AG09319 (cell line): ENCODE measurements around the gene MXRA7.

Source experiments
- DNase-seq: peaks from one replicate; pipeline ENCODE4 v3.0.0-alpha.2; 2010; ENCODE audit warnings: low read depth; ENCODE audit errors: extremely low read depth
- TF ChIP-seq, protein P1 (sequence below): IDR thresholded peaks from 2 replicates; pipeline ENCODE4 v1.5.1; 2011; ENCODE audit warnings: low read depth, mild to moderate bottlenecking, inconsistent platforms, low read length, moderate library complexity

Gene MXRA7

DNA sequence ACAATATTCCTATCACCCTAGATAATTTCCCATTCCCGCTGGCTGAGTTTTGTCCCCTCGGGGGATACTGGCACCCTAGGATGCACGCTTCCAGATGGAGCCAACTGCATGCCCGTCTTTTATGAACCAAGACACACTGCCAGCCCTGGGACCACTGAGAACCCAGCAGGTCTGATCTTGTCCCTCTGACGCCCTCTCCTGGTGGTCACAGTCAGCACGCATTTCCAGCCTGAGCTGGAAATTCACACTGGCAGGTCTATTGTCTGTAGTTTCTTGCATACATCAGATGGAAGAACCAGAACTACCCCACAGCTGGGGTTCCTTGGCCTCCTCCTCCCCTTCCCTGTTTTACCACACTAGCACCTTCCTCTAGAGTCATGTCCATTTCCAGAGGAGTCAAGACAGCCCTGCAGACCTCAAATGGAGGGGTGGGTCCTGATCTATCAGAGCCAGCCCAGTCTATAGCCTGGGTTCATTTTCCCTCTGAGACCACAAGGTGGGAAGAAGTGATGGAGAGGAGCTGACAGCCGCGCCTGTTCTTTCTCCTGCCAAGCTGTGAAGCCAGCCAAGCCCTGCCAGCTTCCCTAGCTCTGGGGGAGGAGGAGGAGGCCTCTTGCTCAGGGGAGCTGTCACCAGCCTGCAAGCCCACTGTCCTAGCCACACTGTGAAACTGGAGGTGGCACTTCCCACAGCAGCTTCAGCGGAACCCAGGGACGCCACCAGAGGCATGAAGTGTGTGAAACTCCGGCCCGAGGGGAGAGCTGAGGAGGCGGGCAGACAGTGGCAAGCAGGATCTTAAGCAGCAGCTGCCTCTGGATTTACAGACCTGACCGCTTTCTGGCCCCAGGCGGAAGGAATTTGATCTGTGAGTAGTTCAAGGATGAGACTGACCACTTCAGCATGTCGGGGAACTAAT, 29.3 kb downstream of the MXRA7 start:
- TF ChIP-seq, protein P1, sequence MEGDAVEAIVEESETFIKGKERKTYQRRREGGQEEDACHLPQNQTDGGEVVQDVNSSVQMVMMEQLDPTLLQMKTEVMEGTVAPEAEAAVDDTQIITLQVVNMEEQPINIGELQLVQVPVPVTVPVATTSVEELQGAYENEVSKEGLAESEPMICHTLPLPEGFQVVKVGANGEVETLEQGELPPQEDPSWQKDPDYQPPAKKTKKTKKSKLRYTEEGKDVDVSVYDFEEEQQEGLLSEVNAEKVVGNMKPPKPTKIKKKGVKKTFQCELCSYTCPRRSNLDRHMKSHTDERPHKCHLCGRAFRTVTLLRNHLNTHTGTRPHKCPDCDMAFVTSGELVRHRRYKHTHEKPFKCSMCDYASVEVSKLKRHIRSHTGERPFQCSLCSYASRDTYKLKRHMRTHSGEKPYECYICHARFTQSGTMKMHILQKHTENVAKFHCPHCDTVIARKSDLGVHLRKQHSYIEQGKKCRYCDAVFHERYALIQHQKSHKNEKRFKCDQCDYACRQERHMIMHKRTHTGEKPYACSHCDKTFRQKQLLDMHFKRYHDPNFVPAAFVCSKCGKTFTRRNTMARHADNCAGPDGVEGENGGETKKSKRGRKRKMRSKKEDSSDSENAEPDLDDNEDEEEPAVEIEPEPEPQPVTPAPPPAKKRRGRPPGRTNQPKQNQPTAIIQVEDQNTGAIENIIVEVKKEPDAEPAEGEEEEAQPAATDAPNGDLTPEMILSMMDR, result peak; percentile 84
- DNase-seq, result peak; percentile 49

DNA sequence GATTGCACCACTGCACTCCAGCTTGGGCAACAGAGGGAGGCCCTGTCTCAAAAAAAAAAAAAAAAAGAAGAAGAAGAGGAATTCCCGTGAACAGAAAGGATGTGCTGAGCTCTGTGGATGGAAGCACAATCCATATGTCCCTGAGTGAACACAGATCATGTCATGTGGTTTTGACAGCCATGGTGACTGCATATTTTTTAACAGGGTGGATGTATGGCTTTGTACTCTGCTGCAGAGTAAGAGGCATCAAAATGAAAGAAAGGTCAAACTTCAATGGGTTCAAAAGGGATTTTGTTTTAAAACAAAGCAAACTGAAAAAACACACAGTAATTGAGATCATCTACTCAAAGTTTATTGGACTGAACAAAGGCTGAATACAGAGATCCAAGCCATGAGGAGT, 31.5 kb downstream of the MXRA7 start:
- TF ChIP-seq, protein P1, result no peak
- DNase-seq, result no peak

- TF ChIP-seq, protein P1, result no peak
- no peak for DNase-seq
Measured at GRCh38 chr17:76678330-76678729, 32.4 kb downstream of the MXRA7 start.

DNA sequence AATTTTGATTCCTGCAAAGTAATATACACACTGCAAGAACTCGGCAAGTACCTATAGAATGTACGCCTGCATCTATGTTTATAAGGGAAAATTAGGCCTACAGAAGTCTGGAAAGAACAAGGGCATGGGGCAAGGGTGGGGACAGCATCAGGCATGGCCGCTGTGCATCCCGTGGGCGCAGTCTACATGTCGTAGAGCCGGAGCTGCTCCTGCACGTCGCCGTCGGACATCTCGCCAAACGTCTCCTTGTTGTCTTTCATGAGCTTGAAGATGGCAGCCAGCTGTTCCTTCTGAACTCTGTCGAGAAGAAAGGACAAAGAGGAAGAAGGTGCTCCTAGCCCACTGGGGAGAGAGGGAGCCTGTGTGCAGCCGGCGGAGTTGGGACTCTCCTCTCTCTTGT, 33.4 kb downstream of the MXRA7 start:
- TF ChIP-seq, protein P1, result no peak
- DNase-seq, result no peak

DNA sequence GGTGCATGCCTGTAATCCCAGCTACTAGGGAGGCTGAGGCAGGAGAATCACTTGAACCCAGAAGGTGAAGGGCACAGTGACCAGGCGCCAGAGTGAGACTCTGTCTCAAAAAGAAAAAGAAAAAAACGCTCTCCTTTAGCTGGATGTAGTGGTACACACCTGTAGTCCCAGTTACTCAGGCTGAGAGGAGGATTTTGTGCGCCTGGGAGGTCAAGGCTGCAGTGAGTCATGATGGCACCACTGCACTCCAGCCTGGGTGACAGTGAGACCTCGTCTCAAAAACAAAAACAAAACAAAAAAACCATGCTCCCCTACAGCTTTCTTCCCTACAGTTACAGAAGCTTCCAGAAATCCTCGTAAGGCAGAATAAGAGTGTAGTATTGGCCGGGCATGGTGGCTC, 34.1 kb downstream of the MXRA7 start:
- DNase-seq, result no peak
- TF ChIP-seq, protein P1, result no peak

GRCh38 chr17:76675648-76676047, 35.1 kb downstream of the MXRA7 start:
- TF ChIP-seq, protein P1, result no peak
- no peak for DNase-seq

- no peak for DNase-seq
- TF ChIP-seq, protein P1, result no peak
Measured at GRCh38 chr17:76674600-76674999, 36.2 kb downstream of the MXRA7 start.
